ENCODE measurements around the gene TMEM120A.
A peak's percentile ranks its signal among the peaks of the same experiment; 100 is the strongest.

TMEM120A gene

GRCh38 chr7:75962607-75963380 lies 31.6 kb downstream of the TMEM120A start:
- DNase-seq (ENCODE audit: low read depth), result peak; percentile 92
- no peak overlapping the region for H3K4me3 ChIP-seq (ENCODE audit: low read length)
- no peak for TF ChIP-seq CTCF (conservative IDR thresholded peaks at IDR 0.05; ENCODE audit: low read length)

DNA sequence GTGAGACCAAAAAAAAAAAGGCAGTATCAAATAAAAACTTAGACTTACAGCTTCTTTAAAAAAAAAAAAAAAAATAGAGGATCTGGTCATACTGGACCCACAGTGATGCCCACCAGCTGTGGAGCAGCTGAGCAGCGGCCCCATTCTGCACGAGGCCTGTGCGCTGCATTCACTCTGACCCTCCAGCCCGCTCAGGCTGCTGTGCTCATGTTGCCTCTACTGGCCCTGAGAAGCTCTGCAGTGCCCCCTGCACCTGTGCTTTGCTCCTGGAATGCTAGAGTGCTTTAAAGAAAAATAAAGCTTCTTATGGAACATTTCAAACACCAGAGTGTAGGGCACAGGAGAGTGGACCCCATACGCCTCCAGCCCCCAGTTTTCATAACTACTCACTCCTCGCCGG lies 33.2 kb downstream of the TMEM120A start:
- no peak overlapping the region for H3K4me3 ChIP-seq (ENCODE audit: low read length)
- no peak for DNase-seq (ENCODE audit: low read depth)
- no peak for TF ChIP-seq CTCF (conservative IDR thresholded peaks at IDR 0.05; ENCODE audit: low read length)

DNA sequence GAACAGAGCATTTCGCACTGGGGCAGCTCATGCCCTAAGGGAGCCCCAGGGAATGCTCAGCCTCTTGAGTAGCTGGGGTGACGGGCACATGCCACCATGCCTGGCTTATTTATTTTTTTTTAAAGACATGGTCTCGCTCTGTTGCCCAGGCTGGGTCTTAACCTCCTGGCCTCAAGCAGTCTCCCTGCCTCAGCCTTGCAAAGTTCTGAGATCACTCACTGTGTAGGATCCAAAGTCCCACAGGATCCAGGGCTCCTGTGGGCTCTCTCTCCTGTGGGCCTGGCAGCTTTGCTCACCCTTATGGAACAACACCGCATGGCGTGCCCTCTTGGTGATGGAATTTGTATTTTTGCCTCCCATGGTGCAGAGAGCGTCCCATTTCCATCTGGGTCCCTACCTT lies 34.0 kb downstream of the TMEM120A start:
- no peak for TF ChIP-seq CTCF (conservative IDR thresholded peaks at IDR 0.05; ENCODE audit: low read length)
- no peak for DNase-seq (ENCODE audit: low read depth)
- H3K4me3 ChIP-seq (ENCODE audit: low read length), result no peak overlapping the region

- no peak for DNase-seq (ENCODE audit: low read depth)
- H3K4me3 ChIP-seq (ENCODE audit: low read length), result no peak overlapping the region
- no peak for TF ChIP-seq CTCF (conservative IDR thresholded peaks at IDR 0.05; ENCODE audit: low read length)
Measured at GRCh38 chr7:75958802-75959543, 35.4 kb downstream of the TMEM120A start.

- no peak for TF ChIP-seq CTCF (conservative IDR thresholded peaks at IDR 0.05; ENCODE audit: low read length)
- DNase-seq (ENCODE audit: low read depth), result no peak
- H3K4me3 ChIP-seq (ENCODE audit: low read length), result no peak overlapping the region
Measured at GRCh38 chr7:75957021-75957736, 37.2 kb downstream of the TMEM120A start.

DNA sequence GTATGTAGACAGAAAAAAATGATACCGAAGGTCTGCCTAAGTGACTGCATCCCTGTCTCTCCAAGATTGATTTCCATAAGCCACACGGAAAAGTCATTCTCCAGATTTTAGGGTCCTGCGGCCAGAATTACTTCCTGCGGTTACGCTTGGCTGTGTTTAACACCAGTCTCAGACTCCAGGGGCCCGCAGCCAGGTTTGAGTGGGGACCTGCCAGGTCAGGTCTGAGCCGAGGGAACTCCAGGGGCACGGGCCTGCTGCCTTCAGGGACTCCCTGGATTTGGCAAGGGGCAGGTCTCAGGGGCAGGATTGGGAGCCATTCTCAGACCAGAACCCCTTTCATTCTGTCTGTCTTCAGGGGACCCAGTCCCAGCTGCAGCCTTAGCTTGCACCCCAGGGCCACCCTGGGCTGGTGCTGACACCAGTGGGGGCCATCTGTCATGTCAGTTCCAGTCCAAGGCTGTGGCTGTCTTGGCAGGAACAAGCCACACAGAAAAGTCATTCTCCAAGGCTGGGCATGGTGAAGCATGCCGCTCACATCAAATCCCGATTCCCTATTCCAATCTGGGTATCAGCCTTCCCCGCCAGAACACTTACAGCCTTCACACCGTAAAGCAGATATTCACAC lies 39.0 kb downstream of the TMEM120A start:
- no peak overlapping the region for H3K4me3 ChIP-seq (ENCODE audit: low read length)
- no peak for TF ChIP-seq CTCF (conservative IDR thresholded peaks at IDR 0.05; ENCODE audit: low read length)
- DNase-seq (ENCODE audit: low read depth), result no peak

Measured in AG10803 (cell line).